H1 (cell line): ENCODE results near the gene CHD8. TPM values are rescaled to one million over a fixed set of nuclear protein-coding genes. Genes with fewer than 3 reads are reported as not detected.

Source experiments
- CTCF ChIA-PET: fragments of 300-600 bp; sonication (Branson Sonifier 250); formaldehyde crosslinking; loops from one replicate; lab custom pipeline; 2021; ENCODE audit not compliant: partially characterized antibody; lab: Charles Lee
- POLR2A ChIA-PET: fragments of 300-600 bp; sonication (Branson Sonifier 250); formaldehyde crosslinking; loops from one replicate; lab custom pipeline; 2021; ENCODE audit warnings: inconsistent platforms; ENCODE audit not compliant: partially characterized antibody; lab: Charles Lee
- DNase-seq, 2 experiments: peaks; one replicate each; pipeline versions ENCODE4 v3.0.0 to v3.0.0-alpha.2; 2010 to 2022; ENCODE audit warnings: low spot score in 2 of 2, low read depth in 1 of 2, mixed read lengths in 1 of 2
- FAIRE-seq: peaks from 2 replicates; lab custom pipeline; 2011; peaks lifted over from hg19 to GRCh38; lab: Jason Lieb, UNC
- H2AFZ ChIP-seq: 2 replicates; pipeline ENCODE4 v1.8.1; 2012; ENCODE audit warnings: low read length, inconsistent platforms
- H2AK5ac ChIP-seq: 2 replicates; pipeline ENCODE4 v1.6.1; 2013; ENCODE audit warnings: low read depth, low read length
- H2BK120ac ChIP-seq: replicated peaks from 2 replicates; pipeline ENCODE3; 2013; ENCODE audit warnings: low read depth, low read length, inconsistent platforms
- H2BK12ac ChIP-seq: 2 replicates; pipeline ENCODE4 v1.6.1; 2013; ENCODE audit warnings: low read depth, low read length
- H2BK15ac ChIP-seq: 2 replicates; pipeline ENCODE4 v1.6.1; 2013; ENCODE audit warnings: low read length
- H2BK20ac ChIP-seq: 2 replicates; pipeline ENCODE4 v1.6.1; 2013; ENCODE audit warnings: low read length
- H2BK5ac ChIP-seq: 2 replicates; pipeline ENCODE4 v1.6.1; 2013; ENCODE audit warnings: low read depth, low read length
- H3K14ac ChIP-seq: 2 replicates; pipeline ENCODE4 v1.6.1; 2013; ENCODE audit warnings: inconsistent platforms; ENCODE audit not compliant: insufficient read length
- H3K18ac ChIP-seq: 2 replicates; pipeline ENCODE4 v1.6.1; 2013; ENCODE audit warnings: low read length; ENCODE audit errors: extremely low read depth
- H3K23ac ChIP-seq: 2 replicates; pipeline ENCODE4 v1.6.1; 2013; ENCODE audit warnings: inconsistent platforms; ENCODE audit not compliant: insufficient read length
- H3K23me2 ChIP-seq: 2 replicates; pipeline ENCODE4 v1.6.1; 2013; ENCODE audit warnings: low read depth, low read length
- H3K27ac ChIP-seq: 2 replicates; pipeline ENCODE4 v1.6.1; 2011; ENCODE audit warnings: low read depth, low read length, inconsistent platforms
- H3K27me3 ChIP-seq, 4 experiments: replicated peaks in 1 of 4; 1 replicate in 1 of 4; 2 replicates in 3 of 4; pipeline versions ENCODE4 v1.6.1 to v1.8.1; 2011 to 2013; ENCODE audit warnings: low read length in 3 of 4, mild to moderate bottlenecking in 3 of 4, inconsistent platforms in 2 of 4, mixed read lengths in 2 of 4, moderate library complexity in 1 of 4; ENCODE audit not compliant: control insufficient read depth in 3 of 4, insufficient read depth in 3 of 4; ENCODE audit errors: extremely low read depth in 1 of 4
- H3K36me3 ChIP-seq, 4 experiments: 2 replicates each; pipeline versions ENCODE4 v1.6.1 to v1.8.1; 2011 to 2013; ENCODE audit warnings: mild to moderate bottlenecking in 4 of 4, low read length in 3 of 4, moderate library complexity in 2 of 4, control low read depth in 1 of 4, inconsistent platforms in 1 of 4; ENCODE audit not compliant: insufficient read depth in 4 of 4, control insufficient read depth in 2 of 4
- H3K4ac ChIP-seq: replicated peaks from 2 replicates; pipeline ENCODE3; 2013; ENCODE audit warnings: low read length, low read depth, mixed read lengths, inconsistent platforms; ENCODE audit not compliant: insufficient read length
- H3K4me1 ChIP-seq, 4 experiments: replicated peaks in 1 of 4; 1 replicate in 1 of 4; 2 replicates in 3 of 4; pipeline versions ENCODE4 v1.6.1 to v1.8.1; 2011 to 2013; ENCODE audit warnings: low read length in 3 of 4, inconsistent platforms in 2 of 4, mixed read lengths in 1 of 4; ENCODE audit not compliant: insufficient read depth in 4 of 4, control insufficient read depth in 3 of 4
- H3K4me2 ChIP-seq, 2 experiments: 2 replicates each; pipeline versions ENCODE4 v1.6.1 to v1.8.1; 2011 to 2013; ENCODE audit warnings: low read depth in 2 of 2, low read length in 2 of 2, control low read depth in 1 of 2, inconsistent platforms in 1 of 2, mild to moderate bottlenecking in 1 of 2; ENCODE audit not compliant: insufficient read depth in 1 of 2
- H3K4me3 ChIP-seq, 4 experiments: fragments of 200-600, 300-600 bp in 1 of 4; sonication (generic), shearing (Covaris generic), sonication (Bioruptor Twin) in 1 of 4; 2 replicates each; pipeline versions ENCODE4 v1.5.1 to v1.8.1; 2011 to 2016; ENCODE audit warnings: low read length in 4 of 4, low read depth in 3 of 4, control low read depth in 2 of 4, inconsistent platforms in 2 of 4, mild to moderate bottlenecking in 2 of 4, mixed read lengths in 1 of 4, moderate library complexity in 1 of 4; ENCODE audit not compliant: insufficient read depth in 2 of 4; ENCODE audit errors: extremely low read depth in 1 of 4
- H3K56ac ChIP-seq: replicated peaks from 2 replicates; pipeline ENCODE3; 2013; ENCODE audit warnings: low read depth, mild to moderate bottlenecking, mixed read lengths, low read length, inconsistent platforms; ENCODE audit not compliant: insufficient read length
- H3K79me1 ChIP-seq: 2 replicates; pipeline ENCODE4 v1.6.1; 2013; ENCODE audit warnings: low read depth, low read length, control low read depth
- H3K79me2 ChIP-seq, 2 experiments: 2 replicates each; pipeline versions ENCODE4 v1.6.1 to v1.8.1; 2012 to 2013; ENCODE audit warnings: low read length in 2 of 2, mild to moderate bottlenecking in 2 of 2, inconsistent platforms in 1 of 2; ENCODE audit not compliant: insufficient read depth in 2 of 2, control insufficient read depth in 1 of 2
- H3K9ac ChIP-seq, 4 experiments: replicated peaks in 1 of 4; 1 replicate in 1 of 4; 2 replicates in 3 of 4; pipeline versions ENCODE4 v1.6.1 to v1.8.1; 2011 to 2013; ENCODE audit warnings: low read depth in 3 of 4, low read length in 3 of 4, control low read depth in 2 of 4, mild to moderate bottlenecking in 2 of 4, moderate library complexity in 2 of 4, inconsistent platforms in 1 of 4; ENCODE audit errors: extremely low read depth in 1 of 4
- H3K9me3 ChIP-seq, 2 experiments: 2 replicates each; pipeline versions ENCODE4 v1.6.1 to v1.8.1; 2012 to 2013; ENCODE audit warnings: mild to moderate bottlenecking in 2 of 2, moderate library complexity in 2 of 2, control low read depth in 1 of 2, inconsistent platforms in 1 of 2, low read depth in 1 of 2, low read length in 1 of 2, mixed read lengths in 1 of 2; ENCODE audit not compliant: insufficient read depth in 2 of 2
- H4K20me1 ChIP-seq, 2 experiments: replicated peaks in 1 of 2; 2 replicates each; pipeline versions ENCODE3 to v1.8.1; 2011 to 2013; ENCODE audit warnings: inconsistent platforms in 2 of 2, low read length in 2 of 2, mild to moderate bottlenecking in 1 of 2; ENCODE audit not compliant: insufficient read depth in 2 of 2, control insufficient read depth in 1 of 2
- H4K5ac ChIP-seq: 2 replicates; pipeline ENCODE4 v1.6.1; 2013; ENCODE audit warnings: low read length, low read depth, mixed read lengths, inconsistent platforms; ENCODE audit not compliant: insufficient read length
- H4K8ac ChIP-seq: 2 replicates; pipeline ENCODE4 v1.8.0; 2013; ENCODE audit warnings: mild to moderate bottlenecking, moderate library complexity, low read length, inconsistent platforms; ENCODE audit not compliant: insufficient read depth; ENCODE audit errors: extremely low read depth
- H4K91ac ChIP-seq: replicated peaks from 2 replicates; pipeline ENCODE3; 2013; ENCODE audit warnings: low read length, mixed read lengths, inconsistent platforms; ENCODE audit not compliant: insufficient read length
- BCL11A ChIP-seq, 2 experiments: IDR thresholded peaks; one replicate each; pipeline ENCODE4 v1.6.1; 2011; ENCODE audit warnings: low read depth in 2 of 2, low read length in 2 of 2, mild to moderate bottlenecking in 2 of 2
- CBX8 ChIP-seq: fragments of 300-800, 300-1000 bp; sonication (generic); IDR thresholded peaks from 2 replicates; pipeline ENCODE4 v1.7.1; 2016; ENCODE audit warnings: low read depth, low read length, borderline replicate concordance
- CEBPB ChIP-seq: IDR thresholded peaks from 2 replicates; pipeline ENCODE4 v1.6.1; 2012; ENCODE audit warnings: low read depth, low read length
- CREB1 ChIP-seq: IDR thresholded peaks from 2 replicates; pipeline ENCODE4 v1.6.1; 2012; ENCODE audit warnings: inconsistent platforms
- CTBP2 ChIP-seq: IDR thresholded peaks from 2 replicates; pipeline ENCODE4 v1.7.0; 2011; ENCODE audit warnings: borderline replicate concordance, mild to moderate bottlenecking, moderate library complexity, mixed read lengths, low read length; ENCODE audit not compliant: insufficient read depth, insufficient read length
- EZH2 ChIP-seq: fragments of 200-600 bp; sonication (generic); IDR thresholded peaks from 2 replicates; pipeline ENCODE4 v1.7.1; 2012; ENCODE audit warnings: low read depth, mild to moderate bottlenecking, moderate library complexity, low read length, inconsistent platforms; ENCODE audit not compliant: severe bottlenecking
- KDM4A ChIP-seq: IDR thresholded peaks from one replicate; pipeline ENCODE4 v1.7.1; 2012; ENCODE audit warnings: low read depth, mild to moderate bottlenecking, moderate library complexity, low read length, inconsistent platforms; ENCODE audit not compliant: severe bottlenecking
- MAFK ChIP-seq: IDR thresholded peaks from 2 replicates; pipeline ENCODE4 v1.6.1; 2012; ENCODE audit warnings: low read depth, mild to moderate bottlenecking, improper control_type of control experiment, low read length
- POU5F1 ChIP-seq: IDR thresholded peaks from 2 replicates; pipeline ENCODE4 v1.6.1; 2011; ENCODE audit warnings: low read depth, mild to moderate bottlenecking, low read length, moderate library complexity
- SAP30 ChIP-seq: fragments of 300-600 bp; sonication (generic); IDR thresholded peaks from 2 replicates; pipeline ENCODE4 v1.7.1; 2012; ENCODE audit warnings: low read length, moderate library complexity, mild to moderate bottlenecking, inconsistent platforms; ENCODE audit not compliant: insufficient read depth, insufficient replicate concordance
- SP4 ChIP-seq: IDR thresholded peaks from 2 replicates; pipeline ENCODE4 v1.6.1; 2012; ENCODE audit warnings: low read length, inconsistent platforms
- SRF ChIP-seq: IDR thresholded peaks from 2 replicates; pipeline ENCODE4 v1.6.1; 2011; ENCODE audit warnings: mild to moderate bottlenecking, low read depth, low read length, moderate library complexity
- ZNF274 ChIP-seq: IDR thresholded peaks from 2 replicates; pipeline ENCODE4 v1.7.0; 2012; ENCODE audit warnings: low read length, borderline replicate concordance; ENCODE audit errors: extremely low read depth
- WGBS, 2 experiments: shearing (Covaris generic) in 1 of 2; methylation state at CpG; one replicate each; pipeline versions ENCODE4 v1.1.6 to v1.1.7; 2013 to 2015; ENCODE audit warnings: low lambda C conversion rate in 2 of 2, mixed read lengths in 2 of 2, inconsistent platforms in 1 of 2, low coverage in 1 of 2, missing lambda C conversion rate in 1 of 2; ENCODE audit not compliant: insufficient replicate concordance in 2 of 2, insufficient coverage in 1 of 2, insufficient read length in 1 of 2; ENCODE audit errors: extremely low coverage in 1 of 2, missing lambda C conversion rate in 1 of 2; 5-methylcytosine and 5-hydroxymethylcytosine counted together
- polyA plus RNA-seq, 7 experiments: library from polyadenylated mRNA; depleted of rRNA in 3 of 7; stranded (reverse) in 5 of 7; unstranded in 2 of 7; fragments of >200 nt in 5 of 7; fragments of 200-250 nt in 2 of 7; gene quantifications; 1 replicate in 5 of 7; 2 replicates in 1 of 7; 4 replicates in 1 of 7; pipeline versions ENCODE4 v1.2.1 to v1.2.3, GENCODE V29; 2011 to 2013; ENCODE audit warnings: missing spikeins in 2 of 7, mixed read lengths in 2 of 7
- total RNA-seq: library from RNA; stranded (reverse); fragmentation: NEBNext Ultra II Directional; extraction: Animal tissue kit (Norgen Biotek cat#: 25700); gene quantifications from 2 replicates; pipeline ENCODE4 v1.2.1, GENCODE V29; 2021

CHD8 gene
- total and polyA plus RNA-seq, 2 of the 8 experiments (the other 6 are each of a cell fraction or from before 2014, with no cell fraction given), result 88.3 to 140 TPM

DNA sequence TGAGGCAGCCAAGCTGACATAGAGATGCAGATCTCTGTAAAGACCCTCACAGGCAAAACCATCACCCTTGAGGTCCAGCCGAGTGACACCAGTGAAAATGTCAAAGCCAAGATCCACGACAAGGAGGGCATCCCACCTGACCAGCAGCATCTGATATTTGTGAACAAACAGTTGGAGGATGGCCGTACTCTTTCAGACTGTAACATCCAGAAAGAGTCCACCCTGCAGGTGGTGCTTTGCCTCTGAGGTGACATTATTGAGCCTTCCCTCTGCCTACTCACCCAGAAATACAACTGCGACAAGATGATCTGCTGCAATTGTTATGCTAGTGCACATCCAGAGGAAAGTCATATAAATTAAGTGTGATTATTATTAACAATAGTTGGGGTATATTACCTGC, 57.0 kb downstream of the CHD8 start:
- H3K4me3 ChIP-seq, result no peak overlapping the region
- no peak overlapping the region for H2BK12ac ChIP-seq
- no peaks in the 10 kb centered on the region for H3K23me2 ChIP-seq
- H3K27me3 ChIP-seq, result no peaks in the 10 kb centered on the region
- no peak overlapping the region for H3K4me2 ChIP-seq
- no peaks in the 10 kb centered on the region for H3K79me2 ChIP-seq
- no peak overlapping the region for H4K91ac ChIP-seq
- no peak overlapping the region for H2BK15ac ChIP-seq
- H4K20me1 ChIP-seq, result no peaks in the 10 kb centered on the region
- H2BK20ac ChIP-seq, result no peak overlapping the region
- H2BK120ac ChIP-seq, result no peak overlapping the region
- H3K4ac ChIP-seq, result no peak overlapping the region
- TF ChIP-seq SRF, result no peak
- no peak for TF ChIP-seq CREB1
- TF ChIP-seq POU5F1, result no peak
- TF ChIP-seq SAP30, result no peak
- TF ChIP-seq CBX8, result no peak
- TF ChIP-seq CEBPB, result no peak
- TF ChIP-seq KDM4A, result no peak
- TF ChIP-seq MAFK, result no peak
- TF ChIP-seq CTBP2, result no peak
- TF ChIP-seq EZH2, result no peak
- TF ChIP-seq BCL11A (IDR thresholded peaks at IDR 0.05; ENCODE audit: low read depth in 2 of 2, low read length in 2 of 2), result no peak
- no peak for TF ChIP-seq SP4
- no peak for TF ChIP-seq ZNF274
- POLR2A ChIA-PET, result no interaction called here
- H4K8ac ChIP-seq, result no peak overlapping the region
- FAIRE-seq (no peak), DNase-seq (no peak)
- H3K27ac ChIP-seq, result no peak overlapping the region
- H4K5ac ChIP-seq, result no peak overlapping the region
- no peaks in the 10 kb centered on the region for H3K9me3 ChIP-seq
- peaks cover 67 to 97% (median 90%) of the 10 kb centered on the region in 4 experiments for H3K36me3 ChIP-seq
- no peak overlapping the region for H3K14ac ChIP-seq
- WGBS, 2 experiments, result 93% methylated on average over 4 of the region's 4 CpGs; no CpG with 5 or more reads in 1 of the 2 experiments
- H3K18ac ChIP-seq, result no peak overlapping the region
- H3K23ac ChIP-seq, result no peak overlapping the region
- no peak overlapping the region for H3K9ac ChIP-seq
- H2BK5ac ChIP-seq, result no peak overlapping the region
- no peak overlapping the region for H3K56ac ChIP-seq
- H2AFZ ChIP-seq, result no peak overlapping the region
- H3K4me1 ChIP-seq, result no peaks in the 10 kb centered on the region
- no peaks in the 10 kb centered on the region for H3K79me1 ChIP-seq
- no peak overlapping the region for H2AK5ac ChIP-seq
- CTCF ChIA-PET, result no interaction called here
